Measurements from ENCODE around the gene THEM4. TPM values are rescaled to one million over a fixed set of nuclear protein-coding genes. Genes with fewer than 3 reads are reported as not detected.

Gene THEM4
- total RNA-seq, 1 donor from 2014 or later, result 17.3 TPM

DNA sequence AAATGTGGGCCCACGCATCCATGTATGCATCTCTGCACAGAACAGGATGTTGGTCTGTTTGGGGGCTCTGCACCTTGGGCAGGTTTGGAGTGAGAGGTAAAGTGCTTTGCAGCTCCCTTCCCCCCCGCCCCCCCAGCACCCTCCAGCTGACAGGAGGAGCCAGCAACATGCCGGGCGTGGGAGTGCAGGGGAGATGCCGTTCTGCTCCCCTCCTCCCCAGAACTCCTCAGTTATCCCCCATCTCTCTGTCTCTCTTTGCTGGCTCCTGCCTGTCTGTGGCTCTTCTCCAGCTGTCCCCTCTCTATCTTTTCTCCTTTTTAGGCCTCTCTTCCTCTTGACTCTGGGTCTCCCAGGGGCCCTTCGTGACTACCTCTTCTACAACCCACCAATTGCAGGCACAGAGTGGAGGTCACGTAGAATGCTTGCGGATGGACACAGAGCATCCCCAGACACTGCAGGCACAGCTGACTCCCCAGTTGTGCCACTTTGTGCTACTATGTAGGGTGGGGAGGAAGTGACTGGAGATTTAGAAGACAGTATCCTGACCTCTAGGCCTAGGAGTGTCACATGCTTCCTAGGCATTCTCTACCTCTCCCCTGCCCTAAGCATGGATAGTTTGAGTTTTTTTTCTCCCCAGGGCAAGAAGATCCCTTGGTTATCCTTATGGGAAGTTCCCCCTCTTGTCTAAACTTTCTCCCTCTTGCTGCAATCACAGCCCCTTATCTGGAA lies 76.0 kb downstream of the THEM4 start:
- Mint-ChIP-seq H3K27me3 (peaks cover 25% of the 10 kb centered on the region), H3K36me3 (ENCODE audit: insufficient read depth) (no peaks in the 10 kb centered on the region), H3K27ac (no peak overlapping the region), H3K4me3 (ENCODE audit: low read depth) (no peak overlapping the region), H3K4me1 (ENCODE audit: low read depth) (peaks cover 13% of the 10 kb centered on the region), H3K9me3 (ENCODE audit: low read depth) (no peaks in the 10 kb centered on the region)
- DNase-seq (ENCODE audit: low spot score, unreplicated experiment), result no peak
- TF ChIP-seq, protein P1, sequence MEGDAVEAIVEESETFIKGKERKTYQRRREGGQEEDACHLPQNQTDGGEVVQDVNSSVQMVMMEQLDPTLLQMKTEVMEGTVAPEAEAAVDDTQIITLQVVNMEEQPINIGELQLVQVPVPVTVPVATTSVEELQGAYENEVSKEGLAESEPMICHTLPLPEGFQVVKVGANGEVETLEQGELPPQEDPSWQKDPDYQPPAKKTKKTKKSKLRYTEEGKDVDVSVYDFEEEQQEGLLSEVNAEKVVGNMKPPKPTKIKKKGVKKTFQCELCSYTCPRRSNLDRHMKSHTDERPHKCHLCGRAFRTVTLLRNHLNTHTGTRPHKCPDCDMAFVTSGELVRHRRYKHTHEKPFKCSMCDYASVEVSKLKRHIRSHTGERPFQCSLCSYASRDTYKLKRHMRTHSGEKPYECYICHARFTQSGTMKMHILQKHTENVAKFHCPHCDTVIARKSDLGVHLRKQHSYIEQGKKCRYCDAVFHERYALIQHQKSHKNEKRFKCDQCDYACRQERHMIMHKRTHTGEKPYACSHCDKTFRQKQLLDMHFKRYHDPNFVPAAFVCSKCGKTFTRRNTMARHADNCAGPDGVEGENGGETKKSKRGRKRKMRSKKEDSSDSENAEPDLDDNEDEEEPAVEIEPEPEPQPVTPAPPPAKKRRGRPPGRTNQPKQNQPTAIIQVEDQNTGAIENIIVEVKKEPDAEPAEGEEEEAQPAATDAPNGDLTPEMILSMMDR (IDR thresholded peaks at IDR 0.05; ENCODE audit: unreplicated experiment), result no peak

- DNase-seq (ENCODE audit: low spot score, unreplicated experiment), result no peak
- Mint-ChIP-seq H3K27ac (no peak overlapping the region), H3K9me3 (ENCODE audit: low read depth) (no peaks in the 10 kb centered on the region), H3K36me3 (ENCODE audit: insufficient read depth) (no peaks in the 10 kb centered on the region), H3K27me3 (peaks cover 21% of the 10 kb centered on the region), H3K4me1 (ENCODE audit: low read depth) (peaks cover 12% of the 10 kb centered on the region), H3K4me3 (ENCODE audit: low read depth) (no peak overlapping the region)
- TF ChIP-seq, protein P1 (IDR thresholded peaks at IDR 0.05; ENCODE audit: unreplicated experiment), result no peak
These were observed 76.9 kb downstream of the THEM4 start for GRCh38 chr1:151832318-151832980.

- Mint-ChIP-seq H3K36me3 (ENCODE audit: insufficient read depth) (no peaks in the 10 kb centered on the region), H3K27me3 (peaks cover 12% of the 10 kb centered on the region), H3K9me3 (ENCODE audit: low read depth) (no peaks in the 10 kb centered on the region), H3K27ac (no peak within 1 kb of the TSS), H3K4me1 (ENCODE audit: low read depth) (peaks cover 10% of the 10 kb centered on the region), H3K4me3 (ENCODE audit: low read depth) (no peak within 1 kb of the TSS)
- DNase-seq (ENCODE audit: low spot score, unreplicated experiment), result no peak
- TF ChIP-seq, protein P1 (IDR thresholded peaks at IDR 0.05; ENCODE audit: unreplicated experiment), result no peak
These were observed 77.7 kb downstream of the THEM4 start, which contains the start of gene RORC for GRCh38 chr1:151831605-151832004. Gene RORC, minus strand, starts transcription at chr1:151831802. Its CDS starts 38 bp downstream, at chr1:151831764.

- H3K27ac Mint-ChIP-seq, result no peak overlapping the region
These were observed 78.1 kb downstream of the THEM4 start for GRCh38 chr1:151831256-151831591.

DNA sequence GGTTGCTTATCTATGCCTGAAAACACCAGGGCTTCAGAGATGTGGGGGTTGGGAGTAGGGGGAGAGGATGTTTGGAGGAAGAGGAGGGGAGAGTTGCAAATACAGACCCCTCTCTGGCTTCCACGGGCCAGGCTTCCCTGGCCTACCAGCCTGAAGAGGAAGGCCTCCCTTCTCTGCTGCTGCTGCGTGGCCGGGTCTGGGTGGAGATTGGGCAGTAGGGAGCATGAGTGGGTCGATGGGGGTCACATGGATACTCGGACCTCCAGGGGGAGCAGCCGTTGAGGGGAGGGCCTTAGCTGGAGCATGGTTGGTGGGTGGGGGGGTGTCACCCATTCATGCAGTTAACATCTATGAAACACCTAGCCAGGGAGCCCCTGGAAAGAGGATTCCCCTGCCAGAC lies 79.3 kb downstream of the THEM4 start:
- Mint-ChIP-seq H3K27ac (no peak overlapping the region), H3K36me3 (ENCODE audit: insufficient read depth) (no peaks in the 10 kb centered on the region), H3K4me1 (ENCODE audit: low read depth) (peaks cover 5% of the 10 kb centered on the region), H3K9me3 (ENCODE audit: low read depth) (no peaks in the 10 kb centered on the region), H3K4me3 (ENCODE audit: low read depth) (no peak overlapping the region), H3K27me3 (peaks cover 14% of the 10 kb centered on the region)
- no peak for DNase-seq (ENCODE audit: low spot score, unreplicated experiment)
- TF ChIP-seq, protein P1 (IDR thresholded peaks at IDR 0.05; ENCODE audit: unreplicated experiment), result no peak

More at GRCh38 chr1:151831256-151831591, 78.1 kb downstream of the THEM4 start:
- Mint-ChIP-seq H3K4me1 (ENCODE audit: low read depth) (peaks cover 6% of the 10 kb centered on the region), H3K27me3 (peaks cover 9% of the 10 kb centered on the region), H3K36me3 (ENCODE audit: insufficient read depth) (no peaks in the 10 kb centered on the region), H3K9me3 (ENCODE audit: low read depth) (no peaks in the 10 kb centered on the region), H3K4me3 (ENCODE audit: low read depth) (no peak overlapping the region)
- TF ChIP-seq, protein P1 (IDR thresholded peaks at IDR 0.05; ENCODE audit: unreplicated experiment), result no peak
- DNase-seq (ENCODE audit: low spot score, unreplicated experiment), result no peak
